Measurements from ENCODE around the gene SUSD5. TPM values are rescaled to one million over a fixed set of nuclear protein-coding genes. Genes with fewer than 3 reads are reported as not detected.
A peak's percentile ranks its signal among the peaks of the same experiment; 100 is the strongest.
"Not testable (repeated sequence)": the region's sequence is repeated elsewhere in the genome, so short reads cannot be mapped to it uniquely, and the experiment has no call there.

Gene SUSD5
- total RNA-seq, 6 experiments from 2014 or later = 0.33 to 0.74 (median 0.43) TPM

GRCh38 chr3:33117461-33117860 lies 101.1 kb downstream of the SUSD5 start:
- TF ChIP-seq CTCF (IDR thresholded peaks at IDR 0.05) = no peak
- Mint-ChIP-seq H3K4me3 (no peak overlapping the region; the same call in 1 of the 2 replicates), H3K4me1 (ENCODE audit: low read depth) (peaks cover 46% of the 10 kb centered on the region), H3K27me3 (ENCODE audit: insufficient read depth) (no peaks in the 10 kb centered on the region), H3K27ac (no peak overlapping the region), H3K36me3 (ENCODE audit: low read depth) (peaks cover 29% of the 10 kb centered on the region; the same call in 1 of the 2 replicates), H3K9me3 (no peaks in the 10 kb centered on the region)
- no peak for DNase-seq

GRCh38 chr3:33115024-33115768 lies 103.4 kb downstream of the SUSD5 start:
- H3K4me3 Mint-ChIP-seq = peak overlapping the region; percentile 92
- H3K9me3 Mint-ChIP-seq = no peaks in the 10 kb centered on the region
- H3K27me3 Mint-ChIP-seq (ENCODE audit: insufficient read depth) = no peaks in the 10 kb centered on the region
- DNase-seq = peak; percentile 90
- H3K36me3 Mint-ChIP-seq (ENCODE audit: low read depth) = peaks cover 23% of the 10 kb centered on the region; the same call in 1 of the 2 replicates
- peaks cover 39% of the 10 kb centered on the region for H3K4me1 Mint-ChIP-seq (ENCODE audit: low read depth)
- TF ChIP-seq CTCF (IDR thresholded peaks at IDR 0.05) = no peak
- H3K27ac Mint-ChIP-seq = peak overlapping the region; percentile 94

- H3K4me1 Mint-ChIP-seq (ENCODE audit: low read depth) = peaks cover 37% of the 10 kb centered on the region
- H3K27me3 Mint-ChIP-seq (ENCODE audit: insufficient read depth) = no peaks in the 10 kb centered on the region
- TF ChIP-seq CTCF (IDR thresholded peaks at IDR 0.05) = no peak
- H3K4me3 Mint-ChIP-seq = peak overlapping the region; percentile 92
- H3K36me3 Mint-ChIP-seq (ENCODE audit: low read depth) = peaks cover 21% of the 10 kb centered on the region; the same call in 1 of the 2 replicates
- DNase-seq = no peak
- H3K9me3 Mint-ChIP-seq = no peaks in the 10 kb centered on the region
- H3K27ac Mint-ChIP-seq = peak overlapping the region; percentile 94
Observed at GRCh38 chr3:33114622-33115023, 104.0 kb downstream of the SUSD5 start.

GRCh38 chr3:33113772-33114621 lies 104.6 kb downstream of the SUSD5 start, which contains the start of gene CRTAP:
Gene CRTAP (plus strand): TSS chr3:33114014. CDS start chr3:33114078, 64 bp downstream.
- peaks cover 17% of the 10 kb centered on the region; the same call in 1 of the 2 replicates for H3K36me3 Mint-ChIP-seq (ENCODE audit: low read depth)
- H3K27me3 Mint-ChIP-seq (ENCODE audit: insufficient read depth) = no peaks in the 10 kb centered on the region; the same call in 1 of the 2 replicates
- H3K4me3 Mint-ChIP-seq = peak within 1 kb of the TSS; percentile 92
- H3K27ac Mint-ChIP-seq = peak within 1 kb of the TSS; percentile 94
- no peaks in the 10 kb centered on the region for H3K9me3 Mint-ChIP-seq
- peaks cover 32% of the 10 kb centered on the region for H3K4me1 Mint-ChIP-seq (ENCODE audit: low read depth)
- TF ChIP-seq CTCF (IDR thresholded peaks at IDR 0.05) = no peak
- peak; percentile 97 for DNase-seq

- peaks cover 19% of the 10 kb centered on the region for H3K4me1 Mint-ChIP-seq (ENCODE audit: low read depth)
- no peak for TF ChIP-seq CTCF (IDR thresholded peaks at IDR 0.05)
- H3K36me3 Mint-ChIP-seq (ENCODE audit: low read depth) = 0 out of 2 replicates have a peak, but pooled peaks cover 4% of the 10 kb centered on the region
- H3K27ac Mint-ChIP-seq = no peak overlapping the region
- H3K9me3 Mint-ChIP-seq = no peaks in the 10 kb centered on the region
- H3K27me3 Mint-ChIP-seq (ENCODE audit: insufficient read depth) = peaks cover 9% of the 10 kb centered on the region
- DNase-seq = no peak
- H3K4me3 Mint-ChIP-seq = no peak overlapping the region
Observed at GRCh38 chr3:33111581-33111980, 107.0 kb downstream of the SUSD5 start.

GRCh38 chr3:33106854-33107253 lies 111.8 kb downstream of the SUSD5 start:
- peaks cover 16% of the 10 kb centered on the region for H3K27me3 Mint-ChIP-seq (ENCODE audit: insufficient read depth)
- not testable (repeated sequence) for H3K9me3 Mint-ChIP-seq; H3K4me3 Mint-ChIP-seq; H3K36me3 Mint-ChIP-seq (ENCODE audit: low read depth); H3K27ac Mint-ChIP-seq; DNase-seq; H3K4me1 Mint-ChIP-seq (ENCODE audit: low read depth)

Data from HFFc6 (cell line).